ENCODE measurements around the gene MMP14. TPM values are rescaled to one million over a fixed set of nuclear protein-coding genes. Genes with fewer than 3 reads are reported as not detected.

The MMP14 gene
- total and polyA plus RNA-seq, 9 of the 15 experiments (the other 6 are each of a cell fraction or from before 2014, with no cell fraction given), result 0.36 to 5.8 (median 1.3) TPM; not detected in 2

DNA sequence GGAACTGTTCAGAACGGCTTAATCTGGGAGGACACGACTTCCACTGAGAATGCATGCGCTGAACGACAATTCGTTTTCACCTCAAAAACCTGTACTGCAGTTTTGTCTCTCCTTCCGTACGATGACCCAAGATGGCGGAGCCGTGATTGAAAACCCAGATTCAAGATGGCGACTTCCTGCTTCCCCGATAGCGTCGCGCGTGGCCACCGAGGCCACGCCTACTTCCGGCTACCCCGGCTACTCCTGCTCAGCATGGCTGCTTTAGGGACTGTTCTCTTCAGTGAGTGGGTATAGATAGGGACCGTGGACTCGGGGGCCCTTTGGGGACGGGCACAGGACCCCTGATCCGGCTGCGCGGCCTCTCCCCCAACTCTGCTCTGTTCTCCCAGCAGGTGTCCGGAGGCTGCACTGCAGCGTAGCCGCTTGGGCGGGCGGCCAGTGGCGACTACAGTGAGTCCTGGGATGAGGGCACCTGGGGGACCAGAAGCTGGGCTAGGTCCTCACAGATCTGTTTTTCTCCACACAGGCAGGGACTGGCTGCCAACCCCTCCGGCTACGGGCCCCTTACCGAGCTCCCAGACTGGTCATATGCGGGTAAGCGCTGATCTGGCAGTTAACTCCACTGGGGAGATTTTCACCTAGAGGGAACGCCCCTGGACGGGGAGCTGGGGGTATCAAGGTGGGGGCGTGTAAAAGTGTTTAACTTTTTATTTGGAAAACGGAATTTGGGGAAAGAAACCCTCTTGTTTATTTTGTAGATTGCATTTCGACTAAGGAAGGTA, 6.5 kb upstream of the MMP14 start, which contains the start of gene MRPL52 (continued):
- TF ChIP-seq, protein P1, sequence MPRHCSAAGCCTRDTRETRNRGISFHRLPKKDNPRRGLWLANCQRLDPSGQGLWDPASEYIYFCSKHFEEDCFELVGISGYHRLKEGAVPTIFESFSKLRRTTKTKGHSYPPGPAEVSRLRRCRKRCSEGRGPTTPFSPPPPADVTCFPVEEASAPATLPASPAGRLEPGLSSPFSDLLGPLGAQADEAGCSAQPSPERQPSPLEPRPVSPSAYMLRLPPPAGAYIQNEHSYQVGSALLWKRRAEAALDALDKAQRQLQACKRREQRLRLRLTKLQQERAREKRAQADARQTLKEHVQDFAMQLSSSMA (CRISPR knock-in tag; IDR thresholded peaks at IDR 0.05), result no peak
- no peak for TF ChIP-seq THRAP3 (IDR thresholded peaks at IDR 0.05; ENCODE audit: borderline replicate concordance)
- TF ChIP-seq NR2F6 (CRISPR knock-in tag; IDR thresholded peaks at IDR 0.05), result no peak
- no peak for TF ChIP-seq POLR3G (IDR thresholded peaks at IDR 0.05; ENCODE audit: extremely low read depth, insufficient read length, insufficient replicate concordance)
- peak; percentile 92 for TF ChIP-seq EP400 (IDR thresholded peaks at IDR 0.05)
- TF ChIP-seq E2F3 (CRISPR knock-in tag; IDR thresholded peaks at IDR 0.05), result no peak
- TF ChIP-seq EWSR1 (IDR thresholded peaks at IDR 0.05; ENCODE audit: borderline replicate concordance, low read depth, partially characterized antibody), result no peak
- TF ChIP-seq CCAR2 (IDR thresholded peaks at IDR 0.05; ENCODE audit: low read depth, low read length), result no peak
- TF ChIP-seq, protein P2, sequence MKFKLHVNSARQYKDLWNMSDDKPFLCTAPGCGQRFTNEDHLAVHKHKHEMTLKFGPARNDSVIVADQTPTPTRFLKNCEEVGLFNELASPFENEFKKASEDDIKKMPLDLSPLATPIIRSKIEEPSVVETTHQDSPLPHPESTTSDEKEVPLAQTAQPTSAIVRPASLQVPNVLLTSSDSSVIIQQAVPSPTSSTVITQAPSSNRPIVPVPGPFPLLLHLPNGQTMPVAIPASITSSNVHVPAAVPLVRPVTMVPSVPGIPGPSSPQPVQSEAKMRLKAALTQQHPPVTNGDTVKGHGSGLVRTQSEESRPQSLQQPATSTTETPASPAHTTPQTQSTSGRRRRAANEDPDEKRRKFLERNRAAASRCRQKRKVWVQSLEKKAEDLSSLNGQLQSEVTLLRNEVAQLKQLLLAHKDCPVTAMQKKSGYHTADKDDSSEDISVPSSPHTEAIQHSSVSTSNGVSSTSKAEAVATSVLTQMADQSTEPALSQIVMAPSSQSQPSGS (CRISPR knock-in tag; IDR thresholded peaks at IDR 0.05), result no peak
- no peak for TF ChIP-seq RFX7 (CRISPR knock-in tag; IDR thresholded peaks at IDR 0.05)
- TF ChIP-seq PHF20 (IDR thresholded peaks at IDR 0.05; ENCODE audit: partially characterized antibody), result peak; percentile 76
- TF ChIP-seq DNMT1 (IDR thresholded peaks at IDR 0.05), result no peak
- TF ChIP-seq, protein P3, sequence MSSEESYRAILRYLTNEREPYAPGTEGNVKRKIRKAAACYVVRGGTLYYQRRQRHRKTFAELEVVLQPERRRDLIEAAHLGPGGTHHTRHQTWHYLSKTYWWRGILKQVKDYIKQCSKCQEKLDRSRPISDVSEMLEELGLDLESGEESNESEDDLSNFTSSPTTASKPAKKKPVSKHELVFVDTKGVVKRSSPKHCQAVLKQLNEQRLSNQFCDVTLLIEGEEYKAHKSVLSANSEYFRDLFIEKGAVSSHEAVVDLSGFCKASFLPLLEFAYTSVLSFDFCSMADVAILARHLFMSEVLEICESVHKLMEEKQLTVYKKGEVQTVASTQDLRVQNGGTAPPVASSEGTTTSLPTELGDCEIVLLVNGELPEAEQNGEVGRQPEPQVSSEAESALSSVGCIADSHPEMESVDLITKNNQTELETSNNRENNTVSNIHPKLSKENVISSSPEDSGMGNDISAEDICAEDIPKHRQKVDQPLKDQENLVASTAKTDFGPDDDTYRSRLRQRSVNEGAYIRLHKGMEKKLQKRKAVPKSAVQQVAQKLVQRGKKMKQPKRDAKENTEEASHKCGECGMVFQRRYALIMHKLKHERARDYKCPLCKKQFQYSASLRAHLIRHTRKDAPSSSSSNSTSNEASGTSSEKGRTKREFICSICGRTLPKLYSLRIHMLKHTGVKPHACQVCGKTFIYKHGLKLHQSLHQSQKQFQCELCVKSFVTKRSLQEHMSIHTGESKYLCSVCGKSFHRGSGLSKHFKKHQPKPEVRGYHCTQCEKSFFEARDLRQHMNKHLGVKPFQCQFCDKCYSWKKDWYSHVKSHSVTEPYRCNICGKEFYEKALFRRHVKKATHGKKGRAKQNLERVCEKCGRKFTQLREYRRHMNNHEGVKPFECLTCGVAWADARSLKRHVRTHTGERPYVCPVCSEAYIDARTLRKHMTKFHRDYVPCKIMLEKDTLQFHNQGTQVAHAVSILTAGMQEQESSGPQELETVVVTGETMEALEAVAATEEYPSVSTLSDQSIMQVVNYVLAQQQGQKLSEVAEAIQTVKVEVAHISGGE (CRISPR knock-in tag; IDR thresholded peaks at IDR 0.05), result peak in 1 of 3 experiments; percentile 70; a peak in 2 of 6 replicates
- TF ChIP-seq, protein P4, sequence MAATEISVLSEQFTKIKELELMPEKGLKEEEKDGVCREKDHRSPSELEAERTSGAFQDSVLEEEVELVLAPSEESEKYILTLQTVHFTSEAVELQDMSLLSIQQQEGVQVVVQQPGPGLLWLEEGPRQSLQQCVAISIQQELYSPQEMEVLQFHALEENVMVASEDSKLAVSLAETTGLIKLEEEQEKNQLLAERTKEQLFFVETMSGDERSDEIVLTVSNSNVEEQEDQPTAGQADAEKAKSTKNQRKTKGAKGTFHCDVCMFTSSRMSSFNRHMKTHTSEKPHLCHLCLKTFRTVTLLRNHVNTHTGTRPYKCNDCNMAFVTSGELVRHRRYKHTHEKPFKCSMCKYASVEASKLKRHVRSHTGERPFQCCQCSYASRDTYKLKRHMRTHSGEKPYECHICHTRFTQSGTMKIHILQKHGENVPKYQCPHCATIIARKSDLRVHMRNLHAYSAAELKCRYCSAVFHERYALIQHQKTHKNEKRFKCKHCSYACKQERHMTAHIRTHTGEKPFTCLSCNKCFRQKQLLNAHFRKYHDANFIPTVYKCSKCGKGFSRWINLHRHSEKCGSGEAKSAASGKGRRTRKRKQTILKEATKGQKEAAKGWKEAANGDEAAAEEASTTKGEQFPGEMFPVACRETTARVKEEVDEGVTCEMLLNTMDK (IDR thresholded peaks at IDR 0.05; ENCODE audit: borderline replicate concordance, insufficient read depth, low read depth, low read length, poor library complexity, severe bottlenecking), result peak; percentile 25
- TF ChIP-seq, protein P5, sequence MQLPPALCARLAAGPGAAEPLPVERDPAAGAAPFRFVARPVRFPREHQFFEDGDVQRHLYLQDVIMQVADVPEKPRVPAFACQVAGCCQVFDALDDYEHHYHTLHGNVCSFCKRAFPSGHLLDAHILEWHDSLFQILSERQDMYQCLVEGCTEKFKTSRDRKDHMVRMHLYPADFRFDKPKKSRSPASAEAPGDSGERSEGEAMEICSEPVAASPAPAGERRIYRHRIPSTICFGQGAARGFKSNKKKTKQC (CRISPR knock-in tag; IDR thresholded peaks at IDR 0.05), result no peak
- no peak for TF ChIP-seq NFIX (CRISPR knock-in tag; IDR thresholded peaks at IDR 0.05; ENCODE audit: low read depth)
- peak; percentile 89 for TF ChIP-seq ETV1 (tag; conservative IDR thresholded peaks at IDR 0.05; ENCODE audit: low read depth)
- TF ChIP-seq CHCHD3 (CRISPR knock-in tag; IDR thresholded peaks at IDR 0.05), result no peak
- peak; percentile 88 for TF ChIP-seq GTF2E2 (tag; IDR thresholded peaks at IDR 0.05)

Measured in K562 (cell line).